Nucleus accumbens (tissue), 56 donors: ENCODE results near the gene PLEK2.
"Not testable (repeated sequence)": the region's sequence is repeated elsewhere in the genome, so short reads cannot be mapped to it uniquely, and the experiment has no call there.

Source experiments
- DNase-seq, 56 donors: peaks; one replicate each; lab custom pipeline; 2025; lab: John Stamatoyannopoulos, UW

The PLEK2 gene

DNA sequence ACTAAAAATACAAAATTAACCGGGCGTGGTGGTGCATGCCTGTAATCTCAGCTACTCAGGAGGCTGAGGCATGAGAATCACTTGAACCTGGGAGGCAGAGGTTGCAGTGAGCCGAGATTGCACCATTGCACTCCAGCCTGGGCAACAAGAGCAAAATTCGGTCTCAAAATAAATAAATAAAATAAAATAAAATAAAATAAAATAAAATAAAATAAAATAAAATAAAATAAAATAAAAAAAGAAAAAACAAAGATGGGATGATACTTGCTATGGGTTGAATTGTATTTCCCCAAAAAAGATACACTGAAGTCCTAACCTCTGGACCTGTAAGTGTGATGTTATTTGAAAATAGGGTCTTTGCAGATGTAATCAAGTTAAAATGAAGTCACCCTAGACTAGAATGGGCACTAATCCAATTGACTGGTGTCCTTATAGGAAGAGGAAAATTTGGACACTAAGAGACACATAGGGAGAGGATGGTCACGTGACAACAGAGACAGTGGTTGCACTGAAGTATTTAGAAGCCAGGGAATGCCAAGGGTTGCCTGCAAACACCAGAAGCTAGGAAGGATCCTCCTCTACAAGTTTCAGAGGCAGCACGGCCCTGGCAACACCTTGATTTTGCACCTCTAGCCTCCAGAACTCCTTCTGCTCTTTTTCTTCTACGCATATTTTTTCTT, 3.7 kb downstream of the PLEK2 start:
- not testable (repeated sequence) for DNase-seq

DNA sequence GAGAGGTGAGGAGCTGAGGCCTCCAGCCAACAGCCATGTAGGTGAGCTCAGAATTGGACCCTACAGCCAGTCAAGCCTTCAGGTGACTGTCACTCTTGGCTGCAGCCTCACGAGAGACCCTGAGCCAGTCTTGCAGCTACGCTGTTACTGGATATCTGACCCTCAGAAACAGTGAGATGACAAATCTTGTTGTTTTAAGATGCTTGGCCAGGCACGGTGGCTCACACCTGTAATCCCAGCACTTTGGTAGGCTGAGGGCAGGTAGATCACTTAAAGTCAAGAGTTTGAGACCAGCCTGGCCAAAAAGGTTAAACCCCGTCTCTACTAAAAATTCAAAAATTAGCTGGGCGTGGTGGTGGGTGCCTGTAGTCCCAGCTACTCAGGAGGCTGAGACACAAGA, 6.2 kb downstream of the PLEK2 start:
- no peak for DNase-seq

DNA sequence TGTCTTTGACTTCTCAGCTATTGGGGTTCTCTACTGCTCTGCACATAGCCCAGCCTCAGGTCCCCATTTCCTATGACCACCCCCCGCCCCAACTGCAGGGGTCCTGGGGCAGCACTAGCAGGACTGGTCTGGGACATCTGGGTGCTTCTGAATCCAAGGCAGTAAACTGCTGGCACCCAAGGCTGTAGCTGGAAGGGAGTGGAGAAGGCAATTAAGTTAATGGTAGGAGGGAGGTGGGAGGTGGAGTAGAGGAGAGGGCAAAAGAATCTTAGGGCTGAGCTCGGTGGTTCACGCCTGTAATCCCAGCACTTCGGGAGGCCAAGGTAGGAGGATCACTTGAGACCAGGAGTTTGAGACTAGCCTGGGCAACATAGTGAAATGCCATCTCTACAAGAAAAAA, 11.5 kb downstream of the PLEK2 start:
- no peak for DNase-seq

DNA sequence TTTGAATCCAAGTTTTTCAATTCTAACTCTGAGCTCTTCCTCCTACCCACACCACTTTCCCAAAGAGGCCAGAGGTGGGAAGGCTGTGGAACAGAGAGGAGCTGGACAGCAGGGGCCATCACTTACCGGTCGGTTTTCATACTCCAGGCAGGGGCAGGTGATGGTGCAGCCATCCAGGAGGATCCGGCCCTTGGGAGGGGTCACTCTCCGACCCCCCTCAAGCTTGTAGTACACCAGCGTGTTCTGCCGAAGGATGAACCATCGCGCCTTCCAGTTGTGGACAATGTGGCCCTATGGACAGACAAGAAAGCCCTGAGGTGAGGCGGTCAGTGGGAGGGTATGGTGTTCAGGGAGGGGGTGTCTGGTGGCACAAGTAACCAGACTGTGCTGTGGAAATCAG, 14.4 kb downstream of the PLEK2 start:
- DNase-seq, result no peak

DNA sequence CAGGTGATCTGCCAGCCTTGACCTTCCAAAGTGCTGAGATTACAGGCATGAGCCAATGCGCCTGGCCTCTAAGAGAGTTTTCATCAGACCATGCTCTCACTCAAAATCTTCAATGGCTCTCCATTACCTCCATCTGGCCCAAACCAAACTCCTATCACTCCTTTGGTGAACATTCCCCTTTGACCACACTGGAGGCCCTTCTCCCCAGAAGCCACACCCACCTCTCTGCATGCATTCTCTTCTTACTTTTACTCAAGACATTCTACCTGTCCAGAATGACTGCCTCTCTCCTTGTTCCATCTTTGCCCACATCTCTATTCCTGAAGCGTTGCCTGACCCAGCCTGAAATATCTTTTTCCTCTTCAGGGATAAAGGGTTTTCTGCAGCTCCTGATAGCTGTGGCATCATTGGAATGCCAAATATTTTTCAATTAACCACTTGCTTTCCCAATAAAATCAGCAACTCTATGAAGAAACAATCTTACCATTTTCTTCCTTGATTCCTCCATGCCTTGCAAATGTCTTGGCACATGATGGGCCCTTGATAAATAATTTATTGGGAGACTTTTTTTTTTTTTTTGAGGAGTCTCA, 15.5 kb downstream of the PLEK2 start:
- no peak for DNase-seq

DNA sequence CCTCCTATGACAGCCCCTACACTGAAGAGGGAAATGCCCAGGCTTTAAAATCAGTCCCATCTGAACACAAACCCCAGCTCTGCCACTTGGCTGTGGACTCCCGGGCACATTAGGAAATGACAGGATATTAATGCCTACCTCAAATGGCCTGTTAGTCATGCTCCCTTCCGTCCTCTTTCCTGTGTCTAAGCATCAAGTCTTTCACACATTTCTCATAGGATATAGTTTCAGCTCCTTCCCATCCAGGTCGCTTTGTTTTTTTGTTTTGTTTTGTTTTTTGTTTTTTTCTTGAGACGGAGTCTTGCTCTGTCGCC, 16.1 kb downstream of the PLEK2 start:
- DNase-seq, result no peak

DNA sequence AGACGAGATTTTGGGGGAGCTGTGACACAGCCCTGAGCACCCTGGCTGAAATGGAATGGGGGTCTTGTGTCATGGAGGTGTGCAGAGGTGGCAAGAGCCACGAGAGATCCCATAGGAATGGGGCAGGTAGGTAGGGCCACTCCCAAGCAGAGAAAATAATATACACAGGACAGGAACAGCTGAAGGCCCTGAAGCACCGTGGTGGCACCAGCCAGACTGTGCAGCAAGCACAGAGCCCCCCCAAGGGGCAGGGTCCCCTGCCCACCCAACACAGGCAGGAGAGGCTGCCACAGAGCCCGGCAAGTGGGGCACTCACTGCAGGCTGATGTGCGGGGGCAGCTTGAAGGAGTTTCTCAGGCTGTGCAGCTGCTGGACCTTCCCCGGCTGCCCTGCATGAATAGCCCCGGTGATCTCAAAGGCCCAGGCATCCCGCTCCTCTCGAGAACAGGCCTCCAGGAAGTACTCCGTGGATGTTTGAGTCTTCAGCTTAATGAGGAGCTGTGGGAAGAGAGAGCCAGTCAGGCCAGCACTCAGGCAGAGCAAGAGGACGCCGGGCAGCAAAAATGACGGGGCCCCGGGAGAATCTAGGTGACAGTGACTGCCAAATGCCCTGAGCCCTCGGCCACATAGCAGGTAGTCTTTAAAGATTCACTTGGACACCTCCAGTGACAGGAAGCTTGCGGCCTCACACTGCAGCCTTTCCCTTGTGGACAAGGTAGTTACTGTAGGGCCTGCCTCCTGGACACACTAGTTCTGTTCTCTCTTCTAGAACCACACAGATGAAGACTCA, 16.7 kb downstream of the PLEK2 start:
- no peak for DNase-seq

DNA sequence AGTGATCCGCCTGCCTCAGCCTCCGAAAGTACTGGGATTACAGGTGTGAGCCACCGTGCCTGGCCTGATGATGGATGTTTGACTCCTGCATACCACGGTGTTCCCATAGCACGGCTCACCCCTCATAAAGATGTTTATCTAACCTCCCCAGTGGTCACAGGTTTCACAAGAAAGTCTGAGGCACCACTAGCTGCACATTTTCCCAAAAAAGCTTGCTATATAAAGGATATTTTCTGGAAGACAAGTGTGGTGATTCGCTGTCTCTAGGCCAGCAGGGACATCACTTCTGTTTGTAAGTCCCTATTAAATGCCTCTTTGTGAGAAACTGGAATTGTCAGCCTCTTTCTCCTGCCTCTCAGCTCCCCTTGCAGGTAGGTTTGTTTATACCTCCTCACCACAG, 18.3 kb downstream of the PLEK2 start:
- no peak for DNase-seq

DNA sequence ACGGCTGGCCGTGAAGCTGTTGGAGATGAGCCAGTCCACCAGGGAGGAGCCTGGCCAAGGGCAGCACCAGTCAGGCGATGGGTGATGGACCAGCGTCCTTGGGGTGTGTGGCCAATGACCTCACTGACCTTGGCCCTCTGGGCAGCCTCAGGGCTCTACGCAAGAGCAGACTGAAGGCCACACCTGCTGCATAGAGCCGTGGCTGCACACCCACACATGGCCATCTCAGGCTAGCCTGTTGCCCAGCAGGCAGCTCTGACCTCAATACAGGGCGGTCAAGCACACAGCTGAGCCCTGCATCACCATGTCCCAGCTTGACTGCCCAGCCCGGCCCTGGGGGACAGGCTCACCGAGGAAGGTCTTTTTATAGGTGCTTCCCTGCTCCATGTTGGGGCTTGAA, 19.2 kb downstream of the PLEK2 start:
- no peak for DNase-seq

DNA sequence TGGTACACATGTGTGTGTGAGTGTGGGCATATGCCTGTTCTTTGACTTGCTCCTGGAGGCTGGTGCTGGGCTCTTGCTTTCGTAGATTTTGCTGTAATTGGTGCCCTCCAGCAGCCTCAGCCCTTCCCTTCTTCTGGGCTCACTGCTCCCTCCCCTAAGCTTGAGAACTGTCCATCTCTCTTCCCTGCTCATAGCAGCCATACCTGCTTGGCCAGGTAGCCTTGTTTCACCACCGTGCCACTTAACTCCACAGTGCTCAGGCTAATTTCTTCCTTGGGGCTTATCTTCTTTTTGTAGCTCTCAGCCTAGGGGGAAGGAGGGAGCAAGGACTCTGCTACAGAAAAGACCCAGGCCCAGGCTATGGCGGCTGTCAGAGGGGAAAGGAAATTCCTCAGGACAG, 19.8 kb downstream of the PLEK2 start:
- no peak for DNase-seq

DNA sequence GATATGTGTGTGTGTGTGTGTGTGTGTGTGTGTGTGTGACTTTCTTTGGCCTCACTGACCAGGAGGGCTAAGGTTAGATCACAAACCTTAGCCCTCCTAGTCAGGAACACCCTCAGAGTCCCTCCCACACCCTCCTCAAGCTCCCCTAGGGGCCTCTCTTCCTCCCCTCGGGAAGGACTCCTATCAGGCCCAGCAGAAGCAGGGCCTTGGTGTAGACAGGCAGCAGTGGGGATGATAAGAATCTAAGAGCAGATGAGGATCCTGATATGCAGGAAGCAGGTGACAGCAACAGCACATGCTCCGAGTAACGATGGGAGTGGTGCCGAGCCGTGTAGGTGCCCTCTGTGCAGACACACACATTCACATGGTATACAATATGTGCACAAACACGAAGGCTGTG, 20.7 kb downstream of the PLEK2 start:
- DNase-seq, result no peak

DNA sequence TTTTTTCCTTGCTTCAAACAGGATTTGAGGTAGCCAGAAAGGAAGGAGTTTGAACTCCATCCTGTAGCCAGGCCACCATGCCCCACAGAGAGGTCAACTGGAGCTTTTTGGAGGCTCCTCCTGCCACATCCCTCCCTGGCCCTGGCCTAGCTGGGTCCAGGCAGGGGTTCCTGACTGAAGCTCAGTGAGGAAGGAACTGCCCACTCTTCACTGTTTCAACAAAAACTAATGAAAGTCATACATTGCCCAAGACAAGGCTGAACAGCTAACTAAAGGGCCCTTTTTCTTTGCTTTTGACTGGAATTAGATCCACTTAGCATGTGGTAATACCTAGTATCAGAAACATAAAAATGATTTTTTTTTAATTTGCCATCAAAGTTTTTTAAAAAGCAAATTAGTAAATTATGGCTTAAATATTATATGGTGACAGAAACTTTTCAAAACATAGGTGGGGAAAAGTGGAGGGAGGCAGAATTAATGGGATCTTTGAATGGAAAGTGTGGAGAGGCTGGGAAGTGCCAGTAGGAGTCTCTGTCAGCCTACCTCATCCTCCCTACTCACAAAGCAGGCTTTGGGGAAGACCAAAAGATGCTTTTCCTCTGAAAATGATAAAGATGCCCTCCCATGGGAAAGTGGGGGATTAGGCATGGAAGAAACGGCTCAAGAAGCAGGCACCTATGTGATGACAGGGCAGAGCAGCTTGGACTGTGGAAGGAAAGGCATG, 22.0 kb downstream of the PLEK2 start:
- DNase-seq, result no peak

DNA sequence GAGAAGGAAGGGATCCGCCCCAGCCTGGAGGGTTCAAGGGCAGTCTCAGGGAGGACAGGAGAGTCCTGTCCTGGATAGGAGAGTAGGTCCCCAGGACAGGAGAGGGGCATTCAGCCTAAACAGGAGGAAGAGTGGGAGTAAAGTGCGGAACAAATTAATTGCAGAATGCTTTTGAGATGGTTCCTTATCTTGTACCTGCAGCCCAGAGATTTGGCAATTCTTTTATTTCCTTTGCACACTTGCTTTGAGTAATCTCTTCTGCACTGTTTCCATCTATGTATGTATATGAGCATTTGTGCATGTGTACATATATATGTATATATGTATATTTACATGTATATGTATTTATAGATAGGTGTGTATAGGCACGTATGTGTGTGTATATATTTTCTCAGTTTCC, 22.7 kb downstream of the PLEK2 start:
- DNase-seq, result no peak

DNA sequence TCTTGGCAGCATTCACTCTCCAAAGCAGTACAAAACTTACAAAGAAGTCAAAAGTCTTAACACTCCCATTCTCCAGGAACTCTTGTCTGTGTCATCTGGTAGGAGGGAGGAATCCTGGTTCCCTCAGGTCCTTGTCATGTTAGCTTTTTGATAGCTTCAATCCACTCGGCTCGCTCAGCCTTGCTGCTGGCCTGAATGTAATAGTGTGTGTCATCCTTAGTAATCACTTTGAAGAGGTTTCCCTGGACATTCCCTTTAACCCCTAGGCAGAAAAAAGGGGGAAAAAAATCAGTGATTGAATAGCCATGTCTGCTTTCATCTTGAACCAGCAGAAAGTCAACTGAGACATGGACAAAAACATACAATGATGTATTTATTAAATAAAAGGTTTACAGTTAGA, 24.8 kb downstream of the PLEK2 start:
- DNase-seq, result no peak

DNA sequence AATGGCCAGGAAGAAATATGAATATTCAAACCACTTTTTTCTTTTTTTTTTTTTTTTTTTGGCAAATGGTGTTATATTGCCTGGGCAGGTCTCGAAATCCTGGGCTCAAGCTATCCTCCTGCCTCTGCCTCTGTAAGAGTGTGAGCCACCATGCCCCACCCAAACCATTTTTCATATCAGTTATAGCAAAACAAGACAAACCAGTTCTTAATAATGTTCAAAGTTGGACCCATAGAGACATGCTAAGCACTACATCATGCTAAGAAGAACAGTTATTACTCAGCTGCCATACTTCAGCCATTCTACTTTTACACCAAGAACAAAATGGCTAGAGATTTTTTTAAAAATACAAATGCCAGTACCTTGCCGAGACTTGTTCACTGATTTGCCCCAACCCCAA, 26.3 kb downstream of the PLEK2 start:
- no peak for DNase-seq

DNA sequence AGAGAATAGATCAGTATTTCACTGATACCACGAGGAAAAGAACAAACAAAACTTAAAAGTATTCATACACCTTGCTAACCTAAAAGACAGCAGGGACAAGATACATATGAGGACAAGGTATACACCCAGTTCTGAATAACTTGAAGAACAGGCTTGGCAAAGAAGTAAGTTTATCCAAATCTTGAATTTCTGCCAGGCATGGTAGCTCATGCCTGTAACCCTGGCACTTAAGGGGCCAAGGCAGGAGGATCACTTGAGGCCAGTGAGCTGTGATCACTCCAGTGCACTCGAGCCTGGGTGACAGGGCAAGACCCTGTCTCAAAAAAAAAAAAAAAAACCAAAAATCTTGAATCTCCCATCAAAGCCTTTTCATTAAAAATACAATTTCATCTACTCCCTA, 26.8 kb downstream of the PLEK2 start:
- no peak for DNase-seq

DNA sequence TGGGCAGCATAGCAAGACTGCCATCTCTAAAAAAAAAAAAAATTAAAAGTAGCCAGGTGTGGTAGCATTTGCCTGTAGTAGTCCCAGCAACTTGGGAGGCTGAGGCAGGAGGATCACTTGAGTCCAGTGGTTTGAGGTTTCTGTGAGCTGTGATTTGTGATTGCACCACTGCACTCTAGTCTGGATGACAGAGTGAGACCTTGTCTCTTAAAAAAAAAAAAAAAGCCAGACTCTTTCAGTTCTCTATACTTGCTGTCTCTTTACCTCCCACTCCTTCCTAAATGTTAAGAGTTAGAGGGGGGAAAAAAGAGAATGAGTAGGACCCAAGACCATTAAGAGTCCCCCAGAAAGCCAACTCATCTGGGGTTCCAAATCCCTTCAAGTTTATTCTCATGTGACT, 34.0 kb downstream of the PLEK2 start:
- no peak for DNase-seq

DNA sequence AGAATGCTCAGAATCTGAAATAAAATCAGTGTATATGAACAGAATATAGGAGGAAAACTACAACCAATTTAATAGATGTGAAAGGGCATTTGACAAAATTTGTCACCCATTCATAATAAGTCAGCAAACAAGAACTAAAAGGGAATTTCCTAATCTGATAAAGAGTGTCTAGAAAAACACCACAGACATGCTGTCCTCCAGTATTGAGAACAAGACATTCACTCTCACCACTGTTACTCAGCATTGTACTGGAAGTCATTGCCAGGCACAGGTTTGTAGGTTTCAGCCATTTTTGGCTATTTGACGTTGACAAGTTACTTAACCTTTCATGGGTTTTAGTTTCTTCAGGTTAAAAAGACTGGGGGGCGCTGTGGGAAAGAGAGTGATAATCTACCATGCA, 38.6 kb downstream of the PLEK2 start:
- DNase-seq, result no peak

DNA sequence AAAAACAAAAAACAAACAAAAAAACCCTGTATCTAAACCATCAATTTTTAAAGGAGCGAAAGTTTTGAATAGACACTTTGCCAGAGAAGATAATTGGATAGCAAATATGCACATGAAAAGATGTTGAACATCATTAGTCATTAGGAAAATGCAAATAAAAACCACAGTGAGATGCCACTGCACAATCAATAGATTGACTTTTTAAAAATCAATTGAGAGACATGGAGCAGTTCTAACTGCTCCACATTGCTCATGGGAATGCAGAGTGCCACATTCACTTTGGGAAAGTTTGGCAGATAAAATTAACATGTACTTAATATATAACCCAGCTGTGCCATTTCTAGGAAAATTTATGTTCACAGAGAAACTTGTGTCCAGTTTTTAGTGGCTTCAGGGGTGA, 39.1 kb downstream of the PLEK2 start:
- no peak for DNase-seq

DNA sequence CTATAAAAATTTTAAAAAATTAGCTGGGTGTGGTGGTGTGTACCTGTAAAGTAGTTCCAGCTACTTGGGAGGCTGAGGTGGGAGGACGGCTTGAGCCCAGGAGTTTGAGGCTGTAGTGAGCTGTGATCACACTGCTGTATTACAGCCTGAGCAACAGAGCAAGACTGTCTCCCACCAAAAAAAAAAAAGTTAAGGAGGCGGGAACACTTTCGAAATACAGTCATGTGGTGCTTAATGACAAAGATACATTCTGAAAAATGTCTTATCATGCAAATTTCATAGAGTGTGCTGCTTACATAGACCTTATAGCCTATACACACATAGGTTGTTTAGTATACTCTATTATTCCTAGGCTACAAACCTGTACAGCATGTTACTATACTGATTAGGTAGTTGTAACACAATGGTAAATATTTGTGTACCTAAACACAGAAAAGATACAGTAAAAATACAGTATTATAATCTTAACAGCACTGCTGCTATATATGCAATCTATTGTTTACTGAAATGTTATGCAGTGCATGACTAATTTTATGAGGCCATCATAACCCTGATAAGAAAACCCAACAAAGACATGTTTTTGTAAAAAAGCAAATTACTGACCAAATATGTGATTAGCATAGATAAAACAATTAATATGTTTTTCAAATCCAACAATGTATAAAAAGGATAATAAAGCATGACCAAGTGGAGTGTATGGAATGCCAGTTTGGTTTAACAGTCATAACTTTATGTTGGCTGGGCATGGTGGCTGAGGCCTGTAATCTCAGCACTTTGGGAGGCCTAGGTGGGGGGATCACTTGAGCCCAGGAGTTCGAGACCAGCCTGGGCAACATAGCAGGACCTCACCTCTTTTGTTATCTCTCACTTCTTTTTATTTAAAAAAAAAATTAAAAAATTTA, 40.5 kb downstream of the PLEK2 start:
- no peak for DNase-seq

DNA sequence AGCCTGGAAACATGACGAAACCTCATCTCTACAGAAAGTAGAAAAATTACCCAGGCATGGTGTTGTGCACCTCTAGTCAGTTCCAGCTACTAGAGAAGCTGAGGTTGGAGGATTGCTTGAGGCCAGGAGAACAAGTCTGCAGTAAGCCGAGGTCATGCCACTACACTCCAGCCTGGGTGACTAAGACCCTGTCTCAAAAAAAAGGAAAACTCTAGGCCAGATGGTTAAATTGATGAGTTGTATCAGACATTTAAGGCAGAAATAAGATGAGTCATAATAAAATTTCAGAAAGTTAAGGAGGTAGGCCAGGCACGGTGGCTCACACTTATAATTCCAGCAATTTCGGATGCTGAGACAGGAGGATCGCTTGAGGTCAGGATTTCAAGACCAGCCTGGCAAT, 41.1 kb downstream of the PLEK2 start:
- no peak for DNase-seq
